Caki2 (cell line): Measurements from ENCODE around the gene DNHD1. TPM values are rescaled to one million over a fixed set of nuclear protein-coding genes. Genes with fewer than 3 reads are reported as not detected.
A peak's percentile ranks its signal among the peaks of the same experiment; 100 is the strongest.

Experiments used
- DNase-seq: peaks from one replicate; pipeline ENCODE4 v3.0.0-alpha.2; 2015; ENCODE audit warnings: low read depth
- in situ Hi-C: cut with HindIII; loops from 2 replicates; pipeline ENCODE4 v1.10.0; 2016; ENCODE audit warnings: low sequenced_read_pairs, low pct_unique_long_range_greater_than_20kb, mixed read lengths
- total RNA-seq: library from RNA; depleted of rRNA; stranded (reverse); fragments of >200 nt; shearing (Covaris generic); gene quantifications from 2 replicates; pipeline ENCODE4 v1.2.3, GENCODE V29; 2014; ENCODE audit warnings: low replicate concordance; rRNA removed

DNHD1 gene, protein sequence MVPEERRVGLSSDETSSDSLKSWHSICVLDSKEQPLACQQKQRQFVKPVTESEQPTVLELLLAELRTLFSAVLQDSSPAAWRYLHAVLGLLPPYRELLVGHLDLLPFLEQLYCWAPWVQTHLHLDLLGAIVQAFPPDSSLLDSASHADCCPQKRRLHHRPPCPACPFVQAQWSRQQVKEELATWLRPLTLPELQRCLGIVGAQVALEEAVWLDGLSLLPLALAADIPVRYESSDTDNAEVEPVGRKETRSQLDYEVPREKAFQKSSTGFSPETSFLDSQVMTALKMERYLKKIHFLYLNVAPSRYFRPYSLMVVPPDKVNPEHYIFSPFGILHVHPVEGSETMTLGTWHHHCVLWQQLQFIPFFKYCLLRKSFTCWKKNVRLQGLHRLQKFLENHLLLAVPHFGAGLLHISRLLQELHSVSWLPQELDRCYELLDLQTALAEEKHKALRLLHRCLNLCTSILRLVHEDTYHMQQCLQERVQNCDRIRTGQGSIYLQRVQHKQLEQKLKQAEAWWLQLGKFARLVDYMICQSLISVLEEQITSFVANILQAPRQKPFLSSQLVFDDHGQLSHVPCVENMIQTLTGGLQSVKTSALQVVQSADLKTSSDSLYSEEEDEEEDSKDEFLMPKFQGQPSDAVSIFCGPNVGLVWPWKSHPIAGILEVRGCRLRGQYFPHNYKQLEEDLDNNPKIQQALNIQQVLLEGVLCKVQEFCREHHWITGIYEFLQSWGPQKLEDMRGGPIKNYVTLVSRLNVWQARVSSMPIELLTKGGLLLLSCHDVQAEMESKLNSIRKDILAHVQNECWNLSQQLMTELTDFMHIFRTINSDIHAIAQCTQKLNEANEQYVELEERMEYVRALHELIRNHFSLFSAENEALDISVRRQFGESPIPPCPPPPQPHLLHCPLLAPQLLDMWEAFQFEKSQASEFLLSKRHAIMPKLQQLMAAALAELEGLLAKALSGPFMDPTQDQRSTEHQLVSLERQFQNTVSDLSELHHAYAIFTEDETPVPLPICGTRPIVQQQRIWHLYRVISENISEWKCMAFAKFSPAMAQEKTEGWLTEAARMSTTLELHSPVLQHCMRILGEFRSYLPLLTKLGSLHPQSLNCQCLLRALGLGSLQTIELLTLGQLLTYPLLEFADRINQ (N-terminal part only)
- 3.1 and 6.7 TPM in 2 replicates for total RNA-seq

DNA sequence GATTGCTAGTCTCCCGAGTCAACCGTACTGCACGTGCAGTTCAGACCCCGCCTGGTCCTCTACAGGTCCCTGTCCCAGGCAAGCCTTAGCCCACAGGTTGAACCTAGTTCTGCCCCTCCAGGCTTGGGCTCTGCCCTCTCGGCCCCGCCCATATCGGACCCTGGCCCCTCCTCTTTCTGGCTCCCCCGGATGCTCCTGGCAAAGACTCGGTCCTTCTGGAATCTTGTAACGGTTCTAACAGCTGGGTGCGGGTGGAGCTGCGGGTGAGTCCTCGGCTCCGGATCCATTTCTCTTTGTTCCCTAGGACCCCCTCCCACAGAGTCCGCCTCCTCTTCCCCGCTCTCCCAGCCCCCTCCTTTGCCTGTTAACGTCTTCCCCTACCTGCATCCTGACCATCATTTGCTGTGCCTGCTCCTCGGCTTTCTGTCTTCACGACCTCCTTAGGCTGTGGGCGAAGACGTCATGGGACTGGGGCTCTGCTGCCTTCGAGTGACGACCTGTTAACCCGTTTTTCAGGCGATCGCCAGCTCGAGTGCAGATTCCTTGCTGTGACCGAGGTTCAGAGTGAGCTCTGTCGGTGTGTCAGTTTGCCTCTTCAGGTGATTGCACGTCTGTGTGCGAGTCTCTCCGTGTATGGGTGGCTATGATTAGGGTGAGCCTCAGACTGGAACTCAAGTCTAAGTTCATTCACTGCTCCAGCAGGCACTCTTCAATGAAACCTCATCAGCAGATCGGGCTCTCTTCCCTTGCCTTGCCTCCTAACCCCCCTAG is at the start of gene DNHD1:
Gene DNHD1, plus strand, starts transcription at position 212 of the 771 bp plus-strand sequence. CDS start 936 bp downstream, outside the sequence.
- no peak for DNase-seq
- in situ Hi-C loops: no loop called here

DNA sequence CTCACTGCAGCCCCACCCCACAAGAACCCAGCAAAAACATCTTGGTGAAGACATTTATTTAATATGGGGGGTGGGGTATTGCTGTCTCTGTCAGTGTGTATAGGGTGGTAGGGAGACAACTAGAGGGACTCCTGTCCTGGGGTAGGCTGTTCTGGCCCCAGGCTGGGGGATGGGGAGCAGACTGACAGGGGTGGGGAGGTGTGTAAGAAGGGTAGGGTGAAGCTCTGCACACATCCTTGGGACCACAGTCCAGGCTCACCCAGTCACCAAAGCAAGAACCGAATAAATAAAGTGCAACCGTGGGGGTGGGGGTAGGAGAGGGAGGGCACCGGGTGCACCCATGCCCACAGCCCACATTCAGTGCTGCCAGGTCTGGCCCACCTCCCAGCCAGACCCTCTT is 48.5 kb upstream of the DNHD1 start:
- DNase-seq: no peak
- in situ Hi-C loops: no loop called here

DNA sequence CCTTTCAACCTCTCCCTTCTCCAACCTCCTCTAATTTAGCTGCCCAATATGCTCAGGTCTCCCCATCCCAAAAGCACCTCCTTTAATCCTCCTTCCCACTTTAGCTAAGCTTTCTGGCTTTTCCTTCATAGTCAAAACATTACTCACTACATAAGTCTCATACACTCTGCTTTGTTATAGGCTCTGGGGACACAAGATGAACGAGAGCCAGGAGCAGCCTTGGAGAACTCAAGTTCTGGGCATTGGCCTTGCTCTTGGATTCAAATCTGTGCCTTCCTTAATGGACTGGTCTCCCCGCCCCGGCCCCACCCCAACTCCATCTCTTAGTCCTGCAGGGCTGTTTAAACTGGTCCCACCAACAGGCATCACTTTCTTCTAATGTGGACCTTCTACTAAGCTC is 44.9 kb upstream of the DNHD1 start:
- in situ Hi-C loops: no loop called here
- DNase-seq: no peak

DNA sequence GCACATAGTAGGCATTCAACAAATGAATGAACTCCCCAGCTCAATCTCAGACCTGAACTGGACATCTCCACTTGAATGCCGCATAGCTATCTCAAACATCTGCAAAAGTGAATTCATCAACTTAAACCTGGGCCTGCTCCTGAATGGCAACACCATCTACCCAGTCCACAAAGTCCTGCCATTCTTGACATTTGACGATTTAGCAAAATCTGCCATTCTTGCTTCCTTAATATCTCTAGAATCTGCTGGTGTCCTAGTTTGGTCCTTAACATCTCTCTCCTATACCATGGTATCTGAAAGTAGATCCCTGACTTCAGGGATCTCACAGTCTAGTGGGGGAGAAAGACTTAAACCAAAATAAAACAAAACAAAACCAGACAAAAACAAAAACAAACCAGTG is 43.9 kb upstream of the DNHD1 start:
- DNase-seq: no peak
- in situ Hi-C loops: no loop called here

DNA sequence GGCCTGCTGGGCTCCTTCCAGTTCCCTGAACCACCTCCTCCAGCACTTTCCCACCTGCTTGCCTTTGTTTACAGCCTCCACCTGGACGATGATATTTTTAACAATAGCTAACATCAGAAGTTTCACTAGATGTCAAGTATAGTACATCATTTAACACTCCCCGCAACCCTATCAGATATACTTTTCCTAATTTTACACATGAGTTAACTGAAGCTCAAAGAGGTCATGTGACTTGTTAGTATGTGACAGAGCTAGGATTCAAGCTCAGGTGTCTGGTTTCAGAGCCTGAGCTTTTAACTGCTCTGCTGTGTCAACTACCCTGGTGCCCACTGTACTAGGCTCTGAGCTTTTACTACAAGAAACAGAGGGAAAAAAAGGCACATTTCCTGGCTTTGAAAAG is 42.0 kb upstream of the DNHD1 start:
- DNase-seq: no peak
- in situ Hi-C loops: no loop called here

DNA sequence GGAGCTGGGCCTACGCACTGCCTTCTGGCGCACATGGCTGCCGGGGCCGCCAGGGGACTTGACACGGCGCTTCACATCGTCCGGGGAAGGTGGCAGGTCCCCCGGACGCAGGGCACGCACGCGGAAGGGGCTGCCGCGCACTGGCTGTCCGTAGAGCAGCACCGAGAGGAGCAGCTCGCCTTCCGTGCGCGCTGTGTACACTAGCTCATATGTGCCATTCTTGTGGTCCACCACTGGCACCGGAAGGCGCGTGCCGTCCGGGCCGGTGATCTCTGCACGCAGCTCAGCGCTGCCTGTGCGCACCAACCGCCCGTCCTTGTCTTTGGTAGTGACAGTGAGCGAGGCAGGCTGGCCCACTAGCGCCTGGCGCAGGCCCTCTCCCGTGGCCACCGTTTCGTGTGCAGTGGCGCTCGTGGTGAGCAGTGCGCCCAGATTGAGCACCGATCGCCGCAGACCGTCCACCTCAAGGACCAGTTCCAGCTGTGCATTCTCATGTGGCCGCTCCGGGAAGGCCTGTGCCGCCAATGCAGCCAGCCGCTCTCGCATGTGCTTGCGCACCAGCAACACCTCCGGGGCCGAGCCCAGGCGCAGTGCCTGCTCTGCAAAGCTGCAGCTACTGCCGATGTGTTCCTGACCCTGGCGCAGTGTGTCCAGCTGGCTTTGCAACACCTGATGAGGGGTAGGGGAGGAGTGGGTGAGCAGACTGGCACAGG is 40.6 kb upstream of the DNHD1 start:
- in situ Hi-C loops: no loop called here

DNA sequence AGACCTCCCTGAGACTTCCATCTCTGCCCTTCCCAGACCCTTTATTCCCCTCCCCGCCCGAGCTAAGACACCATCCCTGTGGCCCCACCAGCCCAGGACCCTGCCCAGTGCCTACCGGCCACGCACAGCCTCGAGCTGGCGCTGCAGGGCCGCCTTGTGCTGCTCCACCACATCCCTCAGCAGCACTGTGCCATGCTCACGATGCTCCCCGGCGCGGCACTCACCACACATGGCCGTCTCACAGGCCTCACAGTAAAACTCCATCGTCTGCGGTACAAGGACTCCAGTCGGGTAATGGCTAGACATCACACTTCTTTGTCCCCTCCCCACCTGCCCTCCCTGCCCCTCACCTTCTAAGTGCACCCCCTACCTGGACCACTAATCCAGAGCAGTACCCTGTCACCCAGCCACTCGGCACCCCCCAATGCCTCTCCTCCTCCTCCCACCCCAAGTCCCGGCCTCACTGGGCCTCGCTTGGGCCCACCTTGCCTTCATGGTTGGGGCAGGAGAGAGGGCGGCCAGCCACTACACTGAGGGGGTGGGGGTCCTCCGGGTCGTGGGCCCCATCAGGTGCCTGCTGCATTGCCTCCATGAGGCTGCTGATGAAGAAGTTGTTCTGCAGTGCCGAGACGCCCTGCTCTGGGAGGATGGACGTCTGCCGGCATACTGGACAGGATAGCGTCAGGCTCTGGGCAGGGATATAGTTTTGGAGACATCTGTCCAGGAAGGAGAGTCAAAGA is 39.3 kb upstream of the DNHD1 start:
- in situ Hi-C loops: no loop called here
- no peak for DNase-seq

More for the DNA sequence above, 40.6 kb upstream of the DNHD1 start:
- no peak for DNase-seq

DNA sequence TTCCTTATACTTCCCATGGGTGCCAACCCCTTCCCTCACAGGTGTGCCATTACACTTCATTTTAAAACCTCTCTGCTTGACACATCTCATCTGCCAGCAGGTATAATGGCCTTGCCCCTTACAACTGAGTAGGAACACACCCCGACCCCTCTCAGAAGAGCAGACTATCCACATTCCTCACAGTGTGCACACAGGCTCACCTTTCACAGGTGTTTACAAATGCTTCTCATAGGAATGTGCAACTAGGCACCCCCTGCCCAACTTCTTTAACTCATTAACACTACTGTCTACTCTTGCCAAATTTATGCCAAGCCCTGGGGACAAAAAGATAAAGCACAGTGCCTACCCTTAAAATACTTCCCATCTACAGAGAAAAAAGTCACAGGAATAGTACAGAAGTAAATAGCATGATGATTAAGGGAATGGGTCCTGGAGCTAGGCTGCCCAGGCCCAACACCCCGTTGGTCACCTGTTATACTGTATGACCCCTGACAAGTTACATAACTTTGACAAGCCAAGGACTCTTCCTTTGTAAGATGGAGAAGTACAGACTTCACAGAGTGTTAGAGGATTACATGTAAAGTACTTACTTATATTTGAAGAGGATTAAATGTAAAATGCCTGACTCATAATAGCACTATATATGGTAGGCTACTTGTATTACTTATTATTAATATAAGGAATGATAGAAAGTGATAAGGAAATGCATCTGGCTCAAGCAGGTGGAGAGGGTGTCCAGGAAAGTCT is 38.6 kb upstream of the DNHD1 start:
- in situ Hi-C loops: no loop called here
- DNase-seq: no peak

DNA sequence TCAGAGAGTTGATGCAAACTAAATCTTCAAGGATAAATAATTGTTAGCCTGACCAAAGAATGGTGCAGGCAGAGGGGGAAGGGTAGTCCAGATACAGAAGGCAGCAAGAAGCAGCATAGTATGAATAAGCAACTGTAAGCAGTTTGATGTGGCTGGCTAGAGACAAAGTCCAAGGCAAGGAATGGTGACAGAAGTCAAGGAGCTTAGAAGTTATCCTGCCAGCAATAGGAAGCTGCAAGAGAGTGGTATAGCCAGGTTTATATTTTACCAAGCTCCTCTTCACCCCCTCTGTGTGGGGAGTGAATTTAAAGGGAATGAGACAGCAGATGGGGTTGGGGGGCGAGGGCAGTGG is 38.0 kb upstream of the DNHD1 start:
- no peak for DNase-seq
- in situ Hi-C loops: no loop called here

DNA sequence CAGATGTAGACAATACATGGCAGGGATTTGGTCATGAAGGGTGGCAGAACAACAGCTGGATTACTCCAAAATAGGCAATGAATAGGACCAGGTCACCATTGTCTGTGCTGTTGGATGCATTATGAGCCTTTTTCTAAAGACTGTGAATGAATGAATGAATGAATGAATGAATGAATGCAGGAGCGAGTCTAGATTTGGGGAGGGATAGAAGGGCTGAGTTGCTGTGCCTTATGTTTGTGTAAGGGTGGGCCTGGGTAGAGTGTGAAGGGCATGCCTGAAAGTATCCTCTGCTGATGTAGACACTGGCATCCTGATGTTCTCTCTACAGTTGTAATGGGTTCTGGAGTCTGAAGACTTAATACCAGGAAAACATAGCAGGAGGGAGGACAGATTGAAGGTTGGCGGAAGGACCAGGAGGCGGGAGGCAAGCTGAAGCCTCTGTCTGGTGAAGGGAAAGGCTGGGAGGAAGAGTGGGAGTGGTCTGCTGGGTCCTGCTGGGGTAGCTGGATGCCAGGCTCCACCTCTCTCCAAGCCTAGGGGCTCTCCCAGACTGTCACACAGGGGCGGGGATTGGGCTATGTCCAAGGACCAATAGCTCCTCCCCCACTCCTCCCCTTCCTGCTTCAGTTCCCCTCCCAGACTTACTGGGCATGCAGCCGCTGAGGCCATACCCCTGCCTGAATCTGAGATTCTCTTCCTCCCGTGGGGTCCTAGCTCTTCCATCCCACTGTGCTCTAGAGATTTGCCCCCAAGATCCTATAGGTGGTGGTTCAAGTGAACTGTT is 28.2 kb upstream of the DNHD1 start:
- DNase-seq: peak; percentile 92
- in situ Hi-C loops: no loop called here

DNA sequence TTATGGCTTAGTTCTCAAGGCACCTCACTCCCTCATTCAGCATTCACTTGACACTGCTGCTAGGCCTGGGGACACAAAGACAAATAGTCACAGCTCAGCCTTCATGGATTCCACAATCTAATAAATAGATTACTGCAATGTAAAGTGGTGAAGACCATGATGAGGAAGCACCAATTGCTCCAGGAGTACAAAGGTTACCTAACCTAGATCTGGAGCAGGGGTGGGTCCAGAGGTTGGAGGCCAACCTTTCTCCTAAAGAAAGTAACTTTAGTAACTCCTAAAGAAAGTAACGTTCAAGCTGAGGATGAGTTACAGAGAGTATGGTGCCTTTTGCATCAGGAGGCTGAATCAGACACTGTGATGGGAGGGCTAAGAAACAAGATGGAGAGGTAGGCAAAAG is 27.5 kb upstream of the DNHD1 start:
- in situ Hi-C loops: no loop called here
- no peak for DNase-seq

DNA sequence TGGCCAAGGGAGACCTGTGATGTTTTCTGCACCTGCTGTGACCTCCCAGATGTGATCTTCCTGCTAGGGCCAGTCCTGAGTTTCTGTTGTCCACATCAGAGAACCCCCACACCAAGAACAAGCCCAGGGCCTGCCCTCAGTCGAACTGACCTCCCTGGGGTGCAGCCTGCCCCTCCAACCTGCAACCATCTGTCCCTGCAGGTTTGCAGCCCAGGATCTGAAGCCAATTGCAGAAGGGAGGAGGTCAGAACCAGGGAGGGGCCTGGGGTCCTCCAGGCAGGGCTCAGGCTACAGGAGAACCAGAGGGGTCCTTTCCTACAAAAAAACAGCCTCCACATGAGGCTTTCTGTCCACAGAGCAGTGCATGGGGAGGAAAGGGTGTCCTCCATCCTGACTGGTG is 24.1 kb upstream of the DNHD1 start:
- DNase-seq: no peak
- in situ Hi-C loops: no loop called here

DNA sequence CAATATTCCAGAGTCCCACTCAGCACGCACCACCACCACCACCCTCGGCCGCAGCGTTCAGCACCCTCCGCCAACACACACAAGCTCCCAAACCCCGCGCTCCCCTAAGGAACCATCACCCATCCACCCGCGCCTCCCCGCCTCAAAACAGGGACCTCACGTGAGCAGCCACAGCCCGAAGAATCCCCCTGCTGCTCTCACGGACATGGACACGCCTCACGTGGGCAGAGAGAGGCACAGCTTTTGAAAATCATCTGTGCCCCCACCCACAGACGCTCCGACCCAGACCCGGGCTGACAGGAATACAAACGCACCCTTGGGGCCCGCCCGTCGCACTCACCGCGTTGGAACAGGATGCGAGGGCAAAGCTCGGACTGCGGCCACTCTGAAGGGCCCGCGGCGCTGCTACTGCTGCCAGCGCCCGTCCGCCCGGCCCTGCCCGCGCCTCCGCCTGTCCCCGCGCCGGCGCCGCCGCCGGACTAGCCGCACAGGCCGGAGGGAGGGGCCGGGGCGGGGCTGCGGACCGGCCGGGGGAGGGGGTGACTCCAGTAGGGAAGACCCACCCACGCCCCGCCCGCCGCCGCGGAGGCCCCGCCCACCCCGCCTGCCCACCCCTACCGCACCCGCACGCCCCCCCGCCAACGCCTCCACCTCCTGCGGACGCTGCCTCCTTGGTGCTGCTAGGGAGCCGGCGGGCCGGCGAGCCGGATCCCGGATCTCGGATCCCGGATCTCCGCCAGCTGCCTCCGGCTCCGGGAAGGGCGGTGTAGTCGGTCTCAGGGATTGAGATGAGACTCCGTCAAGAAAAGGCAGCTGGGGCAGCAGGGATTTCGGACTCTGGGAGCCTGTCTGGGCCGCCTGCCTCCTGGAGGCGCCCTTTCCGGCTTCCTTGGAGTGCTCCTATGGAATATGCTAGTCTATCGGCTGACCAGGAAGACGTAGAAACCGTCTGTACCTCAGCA is 23.3 kb upstream of the DNHD1 start, which contains the start of gene TRIM3:
Gene TRIM3, minus strand, starts transcription at position 491 of the 962 bp plus-strand sequence. CDS start 8,246 bp downstream, outside the sequence.
- in situ Hi-C loops: no loop called here
- peak; percentile 79 for DNase-seq

DNA sequence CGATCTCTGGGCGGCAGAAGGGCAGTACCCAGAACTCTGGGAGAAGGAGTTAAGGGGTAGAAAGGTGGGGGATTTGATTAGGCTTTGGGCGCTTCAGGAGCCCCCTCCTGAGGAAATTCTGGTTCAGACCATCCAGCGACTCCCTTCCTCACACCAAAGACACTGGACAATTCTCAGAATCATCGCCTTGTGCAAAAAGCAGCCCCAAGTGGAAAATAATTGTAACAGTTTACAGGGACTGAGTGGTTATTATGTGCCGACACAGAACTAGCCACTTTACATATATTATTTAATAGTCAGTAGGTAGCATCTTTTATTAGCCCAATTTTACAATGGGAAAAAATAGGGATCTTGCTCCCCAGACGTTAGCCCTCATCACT is 22.7 kb upstream of the DNHD1 start:
- in situ Hi-C loops: no loop called here
- DNase-seq: no peak
